ENCODE results near the gene ALDH1A3.

DNA sequence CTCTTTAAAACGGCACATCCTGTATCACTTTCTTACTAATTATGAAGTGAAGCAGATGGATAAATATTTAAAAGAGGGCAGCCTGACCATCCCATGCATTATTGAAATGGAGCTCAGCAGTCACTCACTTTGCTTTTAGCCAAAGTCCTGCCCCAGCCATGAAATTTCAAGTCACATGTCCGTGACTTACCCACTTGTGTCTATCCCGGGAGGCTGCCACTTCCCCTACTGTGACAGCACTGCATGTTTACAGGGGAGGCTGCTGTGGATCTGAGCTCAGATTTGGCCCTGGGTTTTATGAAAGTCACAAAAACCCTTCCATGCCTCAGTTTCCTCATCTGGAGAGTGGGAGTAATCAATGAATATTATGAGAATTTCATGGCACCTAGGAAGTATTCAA is 21.7 kb downstream of the ALDH1A3 start:
- TF ChIP-seq, protein P1, sequence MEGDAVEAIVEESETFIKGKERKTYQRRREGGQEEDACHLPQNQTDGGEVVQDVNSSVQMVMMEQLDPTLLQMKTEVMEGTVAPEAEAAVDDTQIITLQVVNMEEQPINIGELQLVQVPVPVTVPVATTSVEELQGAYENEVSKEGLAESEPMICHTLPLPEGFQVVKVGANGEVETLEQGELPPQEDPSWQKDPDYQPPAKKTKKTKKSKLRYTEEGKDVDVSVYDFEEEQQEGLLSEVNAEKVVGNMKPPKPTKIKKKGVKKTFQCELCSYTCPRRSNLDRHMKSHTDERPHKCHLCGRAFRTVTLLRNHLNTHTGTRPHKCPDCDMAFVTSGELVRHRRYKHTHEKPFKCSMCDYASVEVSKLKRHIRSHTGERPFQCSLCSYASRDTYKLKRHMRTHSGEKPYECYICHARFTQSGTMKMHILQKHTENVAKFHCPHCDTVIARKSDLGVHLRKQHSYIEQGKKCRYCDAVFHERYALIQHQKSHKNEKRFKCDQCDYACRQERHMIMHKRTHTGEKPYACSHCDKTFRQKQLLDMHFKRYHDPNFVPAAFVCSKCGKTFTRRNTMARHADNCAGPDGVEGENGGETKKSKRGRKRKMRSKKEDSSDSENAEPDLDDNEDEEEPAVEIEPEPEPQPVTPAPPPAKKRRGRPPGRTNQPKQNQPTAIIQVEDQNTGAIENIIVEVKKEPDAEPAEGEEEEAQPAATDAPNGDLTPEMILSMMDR (conservative IDR thresholded peaks at IDR 0.05 in 1 of 2, IDR thresholded peaks at IDR 0.05 in 1 of 2; ENCODE audit: extremely low read depth in 1 of 2, insufficient read depth in 1 of 2, low read depth in 1 of 2, low read length in 2 of 2) = no peak
- no peak for TF ChIP-seq EZH2 (IDR thresholded peaks at IDR 0.05; ENCODE audit: borderline replicate concordance, low read length)
